HUES64 (cell line): ENCODE data around the gene SCAF8.
"Not testable (repeated sequence)": the region's sequence is repeated elsewhere in the genome, so short reads cannot be mapped to it uniquely, and the experiment has no call there.

Experiments used
- H3K27ac ChIP-seq: 2 replicates; pipeline ENCODE4 v1.7.0; 2013; ENCODE audit warnings: low read depth, low read length, inconsistent platforms
- H3K27me3 ChIP-seq: 2 replicates; pipeline ENCODE4 v1.6.1; 2013; ENCODE audit warnings: mild to moderate bottlenecking, low read length; ENCODE audit not compliant: insufficient read depth
- H3K36me3 ChIP-seq: 2 replicates; pipeline ENCODE4 v1.6.1; 2013; ENCODE audit warnings: mild to moderate bottlenecking, low read length; ENCODE audit not compliant: insufficient read depth
- H3K4me1 ChIP-seq: 2 replicates; pipeline ENCODE4 v1.6.1; 2013; ENCODE audit warnings: mild to moderate bottlenecking, low read length, moderate library complexity; ENCODE audit not compliant: insufficient read depth
- H3K4me3 ChIP-seq: 2 replicates; pipeline ENCODE4 v1.5.1; 2013; ENCODE audit warnings: mild to moderate bottlenecking, low read length, moderate library complexity
- H3K9ac ChIP-seq: 2 replicates; pipeline ENCODE4 v1.6.1; 2013; ENCODE audit warnings: mild to moderate bottlenecking, low read depth, low read length
- H3K9me3 ChIP-seq: 2 replicates; pipeline ENCODE4 v1.6.1; 2013; ENCODE audit warnings: low read depth, low read length; ENCODE audit not compliant: insufficient read depth
- WGBS: fragments of 150-250, 120-280 bp; methylation state at CpG from one replicate; pipeline ENCODE4 v1.1.7; 2013; ENCODE audit warnings: missing lambda C conversion rate; 5-methylcytosine and 5-hydroxymethylcytosine counted together

SCAF8 gene

GRCh38 chr6:154737424-154737823 is 4.2 kb downstream of the SCAF8 start:
- no peak overlapping the region for H3K27ac ChIP-seq
- H3K4me1 ChIP-seq = peaks cover 41% of the 10 kb centered on the region
- 95% methylated on average over 9 of the region's 9 CpGs for WGBS
- no peak overlapping the region for H3K4me3 ChIP-seq
- no peaks in the 10 kb centered on the region for H3K9me3 ChIP-seq
- H3K36me3 ChIP-seq = peaks cover 18% of the 10 kb centered on the region
- H3K27me3 ChIP-seq = no peaks in the 10 kb centered on the region
- H3K9ac ChIP-seq = no peak overlapping the region

- H3K4me1 ChIP-seq = peaks cover 43% of the 10 kb centered on the region
- no peaks in the 10 kb centered on the region for H3K9me3 ChIP-seq
- peaks cover 18% of the 10 kb centered on the region for H3K36me3 ChIP-seq
- WGBS = 43% methylated on average over 3 of the region's 3 CpGs
- H3K27me3 ChIP-seq = no peaks in the 10 kb centered on the region
- peak overlapping the region; percentile 65 for H3K27ac ChIP-seq
- peak overlapping the region; percentile 2; the same call in 1 of the 2 replicates for H3K4me3 ChIP-seq
- peak overlapping the region; percentile 11 for H3K9ac ChIP-seq
Observed at GRCh38 chr6:154738551-154738961, 5.3 kb downstream of the SCAF8 start.

GRCh38 chr6:154740658-154741057 is 7.4 kb downstream of the SCAF8 start:
- no peaks in the 10 kb centered on the region for H3K27me3 ChIP-seq
- WGBS = 93% methylated on average over 5 of the region's 5 CpGs
- H3K4me1 ChIP-seq = peaks cover 41% of the 10 kb centered on the region
- no peak overlapping the region for H3K4me3 ChIP-seq
- H3K9ac ChIP-seq = no peak overlapping the region
- H3K36me3 ChIP-seq = peaks cover 22% of the 10 kb centered on the region
- no peaks in the 10 kb centered on the region for H3K9me3 ChIP-seq
- H3K27ac ChIP-seq = no peak overlapping the region

GRCh38 chr6:154742891-154743290 is 9.7 kb downstream of the SCAF8 start:
- Histone ChIP-seq H3K9ac (no peak overlapping the region), H3K27me3 (no peaks in the 10 kb centered on the region), H3K27ac (no peak overlapping the region), H3K4me1 (peaks cover 35% of the 10 kb centered on the region), H3K4me3 (no peak overlapping the region), H3K9me3 (no peaks in the 10 kb centered on the region), H3K36me3 (peaks cover 12% of the 10 kb centered on the region; the same call in 1 of the 2 replicates)
- WGBS = 98% methylated on average over 4 of the region's 4 CpGs

- peaks cover 12% of the 10 kb centered on the region; the same call in 1 of the 2 replicates for H3K36me3 ChIP-seq
- H3K27me3 ChIP-seq, H3K9ac ChIP-seq, H3K4me3 ChIP-seq, H3K9me3 ChIP-seq, H3K27ac ChIP-seq: not testable (repeated sequence)
- WGBS = 94% methylated on average over 7 of the region's 7 CpGs
- peaks cover 22% of the 10 kb centered on the region for H3K4me1 ChIP-seq
Observed at GRCh38 chr6:154744029-154744745, 11.0 kb downstream of the SCAF8 start.

GRCh38 chr6:154745243-154745642 is 12.0 kb downstream of the SCAF8 start:
- Histone ChIP-seq H3K4me3 (no peak overlapping the region), H3K9me3 (no peaks in the 10 kb centered on the region), H3K27me3 (no peaks in the 10 kb centered on the region), H3K36me3 (peaks cover 12% of the 10 kb centered on the region; the same call in 1 of the 2 replicates), H3K9ac (no peak overlapping the region), H3K4me1 (peaks cover 13% of the 10 kb centered on the region), H3K27ac (no peak overlapping the region)
- 82% methylated on average over 2 of the region's 2 CpGs for WGBS

GRCh38 chr6:154749341-154749740 is 16.1 kb downstream of the SCAF8 start:
- Histone ChIP-seq H3K4me1 (peaks cover 11% of the 10 kb centered on the region), H3K4me3 (no peak overlapping the region), H3K27ac (no peak overlapping the region), H3K9ac (no peak overlapping the region), H3K27me3 (no peaks in the 10 kb centered on the region), H3K9me3 (no peaks in the 10 kb centered on the region), H3K36me3 (peaks cover 11% of the 10 kb centered on the region; the same call in 1 of the 2 replicates)
- WGBS = 88% methylated on average over 3 of the region's 3 CpGs

GRCh38 chr6:154751011-154751800 is 18.0 kb downstream of the SCAF8 start:
- Histone ChIP-seq H3K9me3 (no peaks in the 10 kb centered on the region), H3K4me3 (no peak overlapping the region), H3K9ac (no peak overlapping the region), H3K4me1 (peaks cover 19% of the 10 kb centered on the region), H3K27me3 (no peaks in the 10 kb centered on the region), H3K27ac (no peak overlapping the region), H3K36me3 (0 out of 2 replicates have a peak, but pooled peaks cover 3% of the 10 kb centered on the region)
- 95% methylated on average over 13 of the region's 13 CpGs for WGBS

GRCh38 chr6:154752022-154752421 is 18.8 kb downstream of the SCAF8 start:
- Histone ChIP-seq H3K4me1 (peaks cover 26% of the 10 kb centered on the region), H3K27ac (no peak overlapping the region), H3K36me3 (0 out of 2 replicates have a peak, but pooled peaks cover 3% of the 10 kb centered on the region), H3K4me3 (no peak overlapping the region), H3K9me3 (no peaks in the 10 kb centered on the region), H3K27me3 (no peaks in the 10 kb centered on the region), H3K9ac (no peak overlapping the region)
- WGBS = 91% methylated on average over 1 of the region's 1 CpG

GRCh38 chr6:154754152-154754551 is 20.9 kb downstream of the SCAF8 start:
- WGBS = 93% methylated on average over 2 of the region's 4 CpGs
- H3K36me3 ChIP-seq = 0 out of 2 replicates have a peak, but pooled peaks cover 3% of the 10 kb centered on the region

GRCh38 chr6:154757352-154758050 is 24.3 kb downstream of the SCAF8 start:
- WGBS = 83% methylated on average over 2 of the region's 3 CpGs
- Histone ChIP-seq H3K4me3 (no peak overlapping the region), H3K27me3 (no peaks in the 10 kb centered on the region), H3K4me1 (peaks cover 33% of the 10 kb centered on the region), H3K36me3 (0 out of 2 replicates have a peak, but pooled peaks cover 3% of the 10 kb centered on the region), H3K9me3 (no peaks in the 10 kb centered on the region), H3K9ac (no peak overlapping the region), H3K27ac (no peak overlapping the region)

More at GRCh38 chr6:154754152-154754551, 20.9 kb downstream of the SCAF8 start:
- Histone ChIP-seq H3K27me3 (no peaks in the 10 kb centered on the region), H3K9me3 (no peaks in the 10 kb centered on the region), H3K9ac (no peak overlapping the region), H3K4me3 (no peak overlapping the region), H3K27ac (no peak overlapping the region), H3K4me1 (peaks cover 36% of the 10 kb centered on the region)
